ENCODE measurements around the gene CEP72.
"Not testable (repeated sequence)": the region's sequence is repeated elsewhere in the genome, so short reads cannot be mapped to it uniquely, and the experiment has no call there.

Gene CEP72

DNA sequence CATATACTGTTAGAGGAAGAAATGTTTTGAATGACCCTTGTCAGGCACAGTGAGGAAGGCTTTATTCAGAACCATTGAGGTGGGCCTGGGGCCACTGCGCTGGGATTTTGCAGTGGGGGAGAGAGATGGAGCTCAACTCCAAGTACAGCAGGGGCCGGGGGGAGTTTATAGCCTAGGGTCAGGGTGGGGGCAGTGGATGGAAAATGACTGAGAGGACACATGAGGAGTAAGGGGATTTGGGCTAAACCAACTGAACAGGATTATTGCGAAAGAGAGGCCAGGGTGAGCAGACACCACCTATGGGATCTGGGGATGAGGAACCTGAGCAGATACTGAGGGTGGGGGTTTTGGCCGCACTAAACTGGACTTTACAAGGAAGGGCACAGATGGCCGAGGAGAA lies 6.3 kb downstream of the CEP72 start:
- DNase-seq: no peak

DNA sequence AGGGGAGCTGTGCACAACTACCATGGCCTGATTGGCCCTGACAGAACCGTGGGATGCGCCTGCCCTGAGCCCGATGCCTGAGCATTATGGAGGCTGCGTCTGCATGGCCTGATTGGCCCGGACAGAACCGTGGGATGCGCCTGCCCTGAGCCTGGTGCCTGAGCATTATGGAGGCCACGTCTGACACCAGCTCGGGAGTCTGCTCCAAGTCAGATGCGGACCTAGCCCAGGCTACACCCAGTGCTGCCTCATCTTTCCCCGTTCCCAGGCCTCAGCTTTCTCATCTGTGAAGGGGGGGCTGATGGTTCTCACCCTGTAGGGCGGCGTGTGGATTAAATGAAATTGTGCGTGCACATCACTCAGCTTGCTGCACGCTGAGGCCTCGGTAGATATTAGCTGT lies 7.3 kb downstream of the CEP72 start:
- DNase-seq: no peak

DNA sequence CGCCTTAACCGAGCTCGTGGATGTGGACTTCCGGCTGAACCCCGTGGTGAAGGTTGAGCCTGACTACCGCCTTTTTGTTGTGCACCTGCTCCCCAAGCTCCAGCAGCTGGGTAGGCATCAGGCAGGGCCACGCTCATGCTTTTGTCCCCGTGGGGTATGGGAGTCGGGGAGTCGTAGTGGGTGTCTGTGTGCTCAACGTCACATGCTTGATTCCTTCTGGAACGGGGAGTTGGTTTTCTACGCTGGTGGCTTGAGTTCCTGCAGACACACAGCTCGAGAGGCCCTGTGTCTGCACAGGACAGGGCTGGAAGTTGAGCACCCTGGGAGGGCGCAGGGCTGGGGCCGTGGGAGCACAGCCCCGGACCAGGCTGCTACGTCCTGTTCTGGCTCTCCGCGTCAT lies 8.0 kb downstream of the CEP72 start:
- DNase-seq: no peak

DNA sequence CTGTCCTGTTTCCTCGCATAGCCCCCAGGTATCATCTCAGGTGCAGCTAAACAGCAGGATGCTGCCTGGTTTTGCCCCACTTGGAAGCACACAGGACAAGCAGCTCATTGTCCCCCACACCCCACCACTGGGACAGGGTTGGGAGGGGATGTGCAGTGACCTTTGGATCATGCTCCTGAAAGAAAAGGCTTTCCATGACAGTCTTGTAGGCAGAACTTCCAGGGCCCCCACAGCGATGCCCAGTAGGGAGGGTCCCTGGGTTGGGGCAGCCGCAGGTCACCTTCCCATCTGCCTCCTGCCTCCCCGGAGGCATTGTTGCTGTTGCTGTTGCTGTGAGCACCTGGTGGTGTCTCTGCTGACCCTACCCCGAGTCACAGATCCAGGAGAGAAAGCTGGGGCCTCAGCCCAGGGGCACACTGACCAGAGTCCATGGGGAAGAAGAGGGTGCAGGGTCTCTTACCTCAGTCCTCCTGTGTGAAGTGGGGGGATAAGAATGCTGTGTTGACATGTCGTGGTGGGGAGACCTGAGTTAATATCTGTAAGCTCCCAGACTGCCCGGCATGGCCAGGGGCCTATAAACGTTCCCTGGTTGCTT lies 8.5 kb downstream of the CEP72 start:
- DNase-seq: no peak

DNA sequence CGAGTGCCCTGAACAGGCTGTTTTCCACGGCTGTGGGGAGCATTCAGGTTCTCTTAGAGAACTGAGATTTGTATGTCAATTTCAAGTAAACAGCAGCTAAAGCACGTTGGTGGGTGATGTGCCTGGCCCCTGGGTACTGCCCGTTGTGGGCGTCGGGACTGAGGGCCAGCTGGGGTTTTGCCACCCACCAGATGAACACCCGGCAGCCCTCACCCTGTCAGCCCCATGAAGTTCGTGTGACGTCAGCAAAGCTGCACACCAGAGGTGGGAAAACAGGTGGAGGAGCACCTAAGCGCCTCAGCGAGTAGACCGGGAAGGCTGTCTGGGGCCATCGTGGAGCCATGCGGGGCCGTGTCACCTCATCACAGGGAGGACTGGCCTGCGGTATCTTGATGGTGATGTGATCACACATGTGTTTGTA lies 9.2 kb downstream of the CEP72 start:
- DNase-seq: no peak

DNA sequence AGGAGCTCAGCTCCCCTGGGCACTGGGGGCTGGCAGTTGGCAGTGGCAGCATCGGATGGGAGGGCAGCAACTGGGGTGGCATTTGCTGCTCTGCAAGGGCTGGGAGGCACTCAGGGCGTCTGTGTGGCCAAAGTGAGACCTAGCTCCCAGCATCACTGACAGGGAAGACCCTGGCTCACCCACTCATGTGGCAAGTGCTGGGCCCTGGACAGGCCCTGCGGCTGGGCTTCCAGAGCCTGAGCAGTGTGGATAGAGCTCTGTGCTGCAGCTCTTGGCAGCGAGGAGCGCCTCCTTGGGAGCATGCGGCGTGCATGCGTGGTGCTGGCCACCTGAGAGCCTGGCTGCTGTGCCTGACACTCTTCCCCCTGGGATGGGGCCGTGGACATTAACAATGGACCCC lies 10.2 kb downstream of the CEP72 start:
- no peak for DNase-seq

DNA sequence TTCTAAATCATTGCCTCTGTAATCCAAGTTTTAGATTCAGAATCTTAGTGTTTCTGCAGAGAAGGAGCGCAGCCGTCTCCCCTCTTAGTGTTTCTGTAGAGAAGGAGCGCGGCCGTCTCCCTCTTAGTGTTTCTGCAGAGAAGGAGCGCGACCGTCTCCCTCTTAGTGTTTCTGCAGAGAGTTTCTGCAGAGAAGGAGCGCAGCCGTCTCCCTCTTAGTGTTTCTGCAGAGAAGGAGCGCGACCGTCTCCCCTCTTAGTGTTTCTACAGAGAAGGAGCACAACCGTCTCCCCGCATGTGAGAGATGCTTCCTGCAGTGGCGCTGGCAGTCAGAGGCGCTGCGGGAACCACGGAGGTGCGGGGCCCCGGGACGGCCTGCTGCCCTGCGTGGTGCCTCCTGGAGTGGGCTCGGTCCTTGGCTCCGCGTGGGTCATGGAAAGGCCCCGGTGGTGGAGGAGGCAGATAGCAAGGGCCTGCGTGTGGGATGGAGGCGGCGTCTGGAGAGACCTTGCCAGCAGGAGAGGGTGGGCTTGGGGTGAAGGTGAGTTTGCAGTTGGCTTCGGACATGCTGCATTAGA lies 10.9 kb downstream of the CEP72 start:
- no peak for DNase-seq

DNA sequence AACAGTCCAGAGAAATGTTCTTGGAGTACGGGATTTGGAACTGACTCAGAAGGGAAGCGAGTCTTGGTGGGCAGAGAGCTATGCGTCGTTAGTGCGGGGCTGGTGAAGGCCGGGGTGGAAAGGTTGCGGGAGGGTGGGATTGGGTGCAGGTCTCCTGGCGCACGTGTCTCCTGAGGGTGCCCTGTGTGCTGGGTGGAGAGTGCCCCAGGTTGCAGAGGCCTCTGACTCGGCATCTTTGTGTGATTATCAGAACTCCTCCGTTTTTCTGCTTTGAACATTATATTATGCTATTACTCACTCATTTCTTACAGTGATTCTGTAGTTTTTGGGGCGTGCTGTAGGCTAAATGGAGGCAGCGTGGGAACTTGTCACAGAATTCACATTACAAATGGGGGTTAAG lies 11.4 kb downstream of the CEP72 start:
- DNase-seq: no peak

DNA sequence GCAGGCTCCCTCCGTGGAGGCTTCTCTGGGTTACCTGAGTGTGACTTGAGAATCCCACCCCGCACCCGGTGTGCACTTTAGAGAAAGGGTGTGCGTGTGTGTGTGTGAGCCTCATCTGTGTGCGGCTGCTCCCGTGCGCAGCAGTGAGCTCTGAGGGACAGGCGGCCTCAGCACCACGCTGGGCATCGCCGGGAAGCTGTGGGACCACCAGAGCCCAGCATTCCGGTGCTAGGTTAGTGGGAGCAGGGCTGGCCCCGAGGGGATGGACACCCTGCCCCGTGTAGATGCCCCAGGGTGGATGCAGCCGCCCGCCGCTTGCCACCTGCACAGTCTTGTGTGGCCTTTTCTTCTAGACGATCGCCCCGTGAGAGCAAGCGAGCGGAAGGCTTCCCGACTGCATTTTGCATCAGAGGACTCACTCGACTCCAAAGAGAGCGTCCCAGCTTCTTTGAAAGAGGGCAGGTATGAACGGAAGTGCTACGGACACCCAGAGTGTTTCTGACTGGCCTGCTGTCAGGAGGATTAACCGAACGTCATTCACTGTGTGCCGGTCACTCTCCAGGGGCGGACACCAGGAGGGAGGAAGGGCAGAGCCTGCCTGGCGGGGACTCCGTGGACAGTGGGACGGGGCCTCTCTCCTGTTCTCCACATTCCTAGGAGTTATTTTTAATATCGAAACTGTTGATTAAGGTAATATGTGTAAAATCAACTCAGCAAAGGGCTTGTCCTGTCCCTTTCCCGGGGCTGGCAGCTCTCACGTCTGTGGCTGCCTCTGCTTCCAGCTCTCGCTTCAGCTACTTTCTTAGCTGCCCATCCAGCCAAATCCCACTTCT lies 12.2 kb downstream of the CEP72 start:
- DNase-seq: no peak

DNA sequence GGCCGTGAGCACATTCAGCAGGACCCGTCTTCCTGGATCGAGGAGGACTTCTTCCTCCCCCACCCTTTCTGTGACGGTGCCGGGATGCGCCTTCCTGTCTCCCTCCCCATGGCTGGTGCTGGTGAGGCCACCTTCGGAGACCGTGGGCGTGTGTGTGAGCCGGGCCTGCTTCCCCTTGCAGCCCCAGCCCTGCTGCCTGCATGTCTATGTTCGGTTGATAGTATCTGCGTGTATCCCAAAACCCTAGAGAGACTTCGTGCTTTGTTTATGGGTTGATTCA lies 12.8 kb downstream of the CEP72 start:
- DNase-seq: no peak

DNA sequence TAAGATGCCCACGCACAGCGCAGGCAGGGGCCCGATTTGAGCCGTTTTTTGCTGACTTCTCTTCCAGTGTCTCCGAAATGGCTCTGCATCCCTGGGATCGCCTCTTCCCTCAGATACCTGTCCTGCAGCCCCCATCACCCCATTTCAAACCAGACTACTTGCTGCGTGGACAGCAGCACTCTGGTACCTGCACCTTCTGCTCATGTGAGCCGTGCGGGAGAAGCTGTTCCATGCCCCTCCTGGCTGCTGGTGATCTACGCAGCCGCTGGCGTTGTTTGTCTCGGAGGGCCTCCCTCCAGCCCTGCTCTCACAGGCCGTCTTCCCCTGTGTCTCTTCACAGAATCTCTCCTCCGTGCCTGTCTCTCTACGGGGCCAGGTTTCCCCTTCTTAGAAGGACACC lies 13.4 kb downstream of the CEP72 start:
- no peak for DNase-seq

DNA sequence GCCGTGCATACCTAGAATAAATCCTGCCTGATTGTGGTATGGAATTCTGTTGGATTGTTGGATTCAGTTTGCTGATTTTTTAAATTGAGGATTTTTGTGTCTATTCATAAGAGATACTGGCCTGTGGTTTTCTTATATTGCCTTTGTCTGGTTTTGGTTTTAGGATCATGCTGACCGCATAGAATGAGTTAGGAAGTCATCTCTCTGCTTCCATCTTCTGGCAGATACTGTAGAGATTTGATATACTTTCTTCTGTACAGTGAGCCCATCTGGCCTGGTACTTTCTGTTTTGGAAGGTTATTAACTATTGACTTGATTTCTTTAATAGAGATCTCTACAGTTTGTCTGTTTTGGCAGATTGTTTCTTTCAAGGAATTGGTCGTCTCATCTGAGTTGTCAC lies 14.7 kb downstream of the CEP72 start:
- DNase-seq: no peak

DNA sequence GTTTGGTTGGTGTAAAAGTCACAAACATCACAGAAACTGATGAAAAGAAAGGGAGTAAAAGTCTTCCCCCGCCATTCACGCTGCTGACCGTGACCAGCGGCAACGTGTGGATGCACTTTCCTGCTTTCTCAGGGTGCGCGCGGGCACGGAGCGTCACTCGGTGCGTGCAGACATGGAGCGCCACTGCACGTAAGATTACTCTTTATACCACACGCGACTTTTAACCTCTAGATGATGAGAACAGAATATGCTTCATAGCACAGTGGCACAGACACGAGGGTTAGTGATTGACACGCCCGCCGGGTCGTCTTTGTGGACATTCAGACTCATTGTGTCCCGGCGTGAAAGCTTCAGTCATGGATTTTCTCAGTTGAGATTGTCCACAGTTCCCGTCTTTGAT lies 15.7 kb downstream of the CEP72 start:
- no peak for DNase-seq

DNA sequence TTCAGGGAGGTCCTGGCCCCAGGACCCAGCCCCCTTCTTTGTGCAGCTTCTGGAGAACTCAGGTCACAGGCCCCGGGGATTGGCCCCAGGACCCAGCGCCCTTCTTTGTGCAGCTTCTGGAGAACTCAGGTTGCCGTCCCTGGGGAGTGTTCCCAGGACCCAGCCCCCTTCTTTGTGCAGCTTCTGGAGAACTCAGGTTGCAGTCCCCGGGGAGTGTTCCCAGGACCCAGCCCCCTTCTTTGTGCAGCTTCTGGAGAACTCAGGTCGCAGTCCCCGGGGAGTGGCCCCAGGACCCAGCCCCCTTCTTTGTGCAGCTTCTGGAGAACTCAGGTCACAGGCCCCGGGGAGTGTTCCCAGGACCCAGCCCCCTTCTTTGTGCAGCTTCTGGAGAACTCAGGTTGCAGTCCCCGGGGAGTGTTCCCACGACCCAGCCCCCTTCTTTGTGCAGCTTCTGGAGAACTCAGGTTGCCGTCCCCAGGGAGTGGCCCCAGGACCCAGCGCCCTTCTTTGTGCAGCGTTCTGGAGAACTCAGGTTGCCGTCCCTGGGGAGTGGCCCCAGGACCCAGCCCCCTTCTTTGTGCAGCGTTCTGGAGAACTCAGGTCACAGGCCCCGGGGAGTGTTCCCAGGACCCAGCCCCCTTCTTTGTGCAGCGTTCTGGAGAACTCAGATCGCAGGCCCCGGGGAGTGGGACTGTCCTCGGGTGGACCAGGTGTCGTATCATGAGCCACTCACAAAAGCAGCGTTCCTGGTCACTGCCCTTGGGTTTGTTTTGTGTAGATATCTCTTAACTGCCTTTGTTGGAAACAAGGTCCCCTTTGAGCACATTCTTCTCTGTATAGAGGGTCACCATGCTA lies 16.4 kb downstream of the CEP72 start:
- DNase-seq: not testable (repeated sequence)

DNA sequence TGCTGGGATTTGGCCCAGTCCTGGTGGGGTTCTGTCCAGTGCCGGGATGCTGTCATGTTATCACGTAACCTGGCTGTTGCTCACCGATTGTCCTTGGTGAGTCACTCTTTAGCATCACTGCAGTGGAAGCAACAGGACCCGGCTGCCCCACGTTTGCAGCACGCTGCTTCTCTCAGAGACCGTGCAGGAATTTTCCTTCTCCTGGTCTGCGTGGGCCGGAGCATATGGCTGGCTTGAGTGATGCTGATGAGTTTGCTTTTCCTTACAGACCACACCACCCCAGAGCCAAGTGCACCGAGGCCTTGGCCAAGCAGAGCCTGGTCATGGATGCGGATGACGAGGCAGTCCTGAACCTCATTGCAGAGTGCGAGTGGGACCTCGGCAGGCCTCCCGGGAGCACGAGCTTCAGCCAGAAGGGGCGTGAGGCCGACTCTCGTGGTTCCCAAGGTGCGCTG lies 21.4 kb downstream of the CEP72 start:
- no peak for DNase-seq

DNA sequence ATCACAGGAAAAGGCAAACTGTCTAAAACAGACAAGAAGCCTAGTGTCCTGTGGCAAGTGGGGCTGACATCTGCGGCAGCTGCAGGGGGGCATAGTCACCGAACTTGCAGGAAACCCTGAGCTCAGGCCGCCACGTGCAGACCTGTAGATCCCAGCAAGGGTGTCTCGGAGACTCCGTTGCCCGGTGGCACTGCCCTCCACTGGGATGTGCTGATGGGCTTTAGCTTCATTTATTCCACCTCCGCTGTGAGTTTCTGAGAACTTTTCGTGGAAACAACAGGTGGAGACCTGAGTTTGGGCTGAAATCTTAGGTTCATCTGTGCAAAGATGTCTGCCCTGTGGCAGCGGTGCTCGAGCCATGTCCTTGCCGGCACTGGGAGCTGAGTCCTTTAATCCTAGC lies 22.1 kb downstream of the CEP72 start:
- no peak for DNase-seq

DNA sequence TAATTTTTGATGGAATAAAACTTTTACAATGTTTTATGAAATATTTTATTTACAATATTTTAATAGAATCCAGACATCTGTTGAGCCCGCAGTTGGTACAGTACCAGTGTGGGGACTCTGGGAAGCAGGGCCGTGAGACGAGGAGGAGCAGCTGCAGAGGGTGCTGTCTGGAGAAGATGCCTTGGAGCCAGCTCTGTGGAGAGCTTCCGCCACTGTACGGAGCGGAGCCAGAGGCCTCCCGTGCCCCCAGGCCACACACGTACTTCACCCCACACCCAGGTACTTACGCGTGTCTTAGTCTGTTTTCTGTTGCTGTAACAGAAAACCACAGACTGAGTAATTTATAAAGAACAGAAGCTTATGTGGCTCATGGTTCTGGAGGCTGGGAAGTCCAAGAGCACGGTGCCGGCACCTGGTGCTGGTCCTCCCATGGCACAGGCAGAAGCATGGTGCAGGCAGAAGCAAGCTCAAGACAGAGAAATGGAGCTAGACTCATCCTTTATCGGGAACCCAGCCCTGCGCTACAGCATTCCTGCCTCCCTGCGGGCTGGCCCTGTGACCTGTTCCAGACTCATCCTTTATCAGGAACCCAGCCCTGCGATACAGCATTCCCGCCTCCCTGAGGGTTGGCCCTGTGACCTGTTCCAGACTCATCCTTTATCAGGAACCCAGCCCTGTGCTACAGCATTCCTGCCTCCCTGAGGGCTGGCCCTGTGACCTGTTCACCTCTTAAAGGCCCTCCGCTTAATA lies 23.3 kb downstream of the CEP72 start:
- DNase-seq: no peak

DNA sequence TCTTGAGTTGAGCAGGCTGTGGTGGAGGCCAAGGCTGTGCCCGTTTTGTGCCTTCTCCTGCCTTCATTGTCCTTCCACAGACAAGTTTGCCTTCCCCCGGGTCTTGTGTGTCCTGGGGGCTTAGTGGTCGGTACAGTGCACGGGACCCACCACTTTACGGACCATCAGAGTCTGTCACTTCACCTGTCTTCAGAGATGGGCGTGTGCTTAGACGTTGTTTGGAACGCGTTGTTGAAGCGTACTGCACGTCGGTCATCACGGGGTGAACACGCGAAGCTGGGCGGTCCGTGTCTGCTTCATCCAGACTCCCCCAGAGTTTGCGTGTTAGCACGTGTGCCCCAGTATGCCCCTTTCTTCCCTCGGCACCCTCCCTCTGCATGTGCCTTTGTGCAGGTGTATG lies 24.8 kb downstream of the CEP72 start:
- no peak for DNase-seq

DNA sequence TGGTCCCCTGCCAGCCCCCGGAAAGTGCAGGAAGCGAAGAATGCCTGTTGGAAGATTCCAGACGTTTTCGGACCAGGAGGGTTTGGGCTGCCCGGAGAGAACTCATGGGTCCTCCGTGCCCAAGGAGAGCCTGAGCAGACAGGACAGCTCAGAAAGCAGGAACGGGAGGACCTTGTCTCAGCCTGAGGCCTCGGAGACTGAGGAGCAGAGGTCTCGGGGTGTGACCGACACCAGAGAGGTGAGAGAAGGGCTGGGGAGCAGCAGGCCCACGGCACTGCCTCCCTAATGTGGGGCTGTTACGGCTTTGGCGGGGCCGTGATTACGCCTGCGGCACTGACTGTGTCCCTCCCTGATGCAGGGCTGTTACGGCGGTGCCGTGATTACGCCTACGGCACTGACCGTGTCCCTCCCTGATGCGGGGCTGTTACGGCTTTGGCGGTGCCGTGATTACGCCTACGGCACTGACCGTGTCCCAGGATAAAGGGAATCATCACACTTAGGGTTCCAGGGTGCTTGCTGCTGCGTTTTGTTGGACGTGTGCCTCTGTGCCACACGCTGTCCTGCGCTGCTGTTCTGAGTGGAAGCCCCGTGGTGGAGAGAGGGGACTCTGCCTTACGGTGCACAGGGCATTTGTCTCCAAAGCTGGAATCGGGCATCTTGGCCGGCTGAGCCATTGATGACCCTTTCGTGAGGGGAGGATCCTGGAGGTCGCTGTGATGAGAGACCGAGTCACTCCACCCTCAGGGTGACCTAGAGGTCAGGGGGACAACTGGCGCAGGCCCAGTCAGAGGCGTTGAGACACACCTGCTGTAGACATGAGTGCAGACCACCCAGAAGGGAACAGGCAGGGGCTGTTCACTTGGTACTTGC lies 25.7 kb downstream of the CEP72 start:
- DNase-seq: no peak

DNA sequence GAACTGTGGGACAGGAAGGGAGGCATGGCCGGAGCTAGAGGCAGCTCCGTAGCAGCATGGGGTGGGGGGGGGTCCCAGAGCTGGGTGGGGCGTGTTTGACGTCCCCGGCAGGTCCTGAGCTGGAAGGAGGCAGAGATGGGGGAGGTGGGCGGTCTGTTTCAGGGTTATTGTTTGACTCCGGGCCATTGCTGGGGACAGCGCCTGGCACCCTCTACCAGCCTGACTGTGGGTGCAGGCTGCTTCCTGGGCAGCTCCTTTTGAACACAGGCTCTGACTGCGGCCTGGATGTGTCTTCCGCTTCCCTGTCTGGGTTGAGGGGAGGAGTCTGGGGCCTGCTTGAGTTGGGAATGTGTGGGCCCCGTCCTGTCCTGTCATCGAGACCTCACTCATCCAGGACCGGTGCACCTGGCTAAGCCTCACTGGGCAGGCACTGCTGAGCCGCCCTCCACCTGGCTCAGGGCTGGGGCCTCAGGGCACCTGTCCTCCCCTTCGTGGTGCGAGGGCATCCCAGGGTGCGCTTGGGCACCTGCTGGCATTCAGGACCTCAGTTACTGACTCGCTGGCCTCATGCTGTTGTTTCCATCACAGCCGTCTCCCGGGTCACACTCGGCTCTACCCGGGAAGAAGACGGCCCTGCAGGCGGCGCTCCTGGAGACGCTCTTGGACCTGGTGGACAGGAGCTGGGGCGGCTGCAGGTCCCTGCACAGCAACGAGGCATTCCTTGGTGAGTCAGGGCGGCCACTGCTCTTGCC lies 26.5 kb downstream of the CEP72 start:
- DNase-seq: no peak

DNA sequence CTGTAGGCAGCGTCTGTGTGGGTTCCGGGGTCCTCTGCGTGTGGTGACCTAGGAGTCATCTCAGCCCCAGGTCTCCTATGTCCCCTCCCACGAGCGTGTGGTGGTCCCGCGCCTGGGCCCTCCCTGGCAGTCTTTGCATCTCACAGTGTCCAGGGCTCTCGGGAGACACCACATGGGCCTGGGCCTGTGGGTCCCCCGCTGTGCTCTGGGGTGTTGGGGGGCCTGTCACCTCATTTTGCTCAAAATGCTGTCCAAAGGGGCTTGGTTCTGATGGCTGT lies 27.1 kb downstream of the CEP72 start:
- DNase-seq: no peak
